Gastrocnemius medialis (tissue), 4 donors: ENCODE data around the gene PDXK. TPM values are rescaled to one million over a fixed set of nuclear protein-coding genes. Genes with fewer than 3 reads are reported as not detected.

Experiments
- ATAC-seq, 2 donors: fragments of 150-250 bp; one replicate each; pipeline ENCODE4 v1.9.1; 2016
- DNase-seq, 2 donors: peaks; one replicate each; pipeline ENCODE4 v3.0.0-alpha.2; 2019
- H3K27ac ChIP-seq, 4 donors: fragments of 200-600 bp; sonication (generic); 1 replicate in 1 of 4; 2 replicates in 3 of 4; pipeline ENCODE4 v1.5.1; 2016 to 2018; ENCODE audit warnings: mild to moderate bottlenecking in 2 of 4, moderate library complexity in 1 of 4
- H3K27me3 ChIP-seq, 3 donors: fragments of 200-600 bp; sonication (generic) in 2 of 3; 1 replicate in 1 of 3; 2 replicates in 2 of 3; pipeline versions ENCODE4 v1.5.1 to v1.6.0; 2016 to 2019; ENCODE audit warnings: mild to moderate bottlenecking in 1 of 3, moderate library complexity in 1 of 3
- H3K36me3 ChIP-seq, 2 donors: fragments of 200-600 bp; sonication (generic) in 1 of 2; one replicate each; pipeline ENCODE4 v1.5.1; 2017 to 2018
- H3K4me1 ChIP-seq, 2 donors: fragments of 200-600 bp; sonication (generic) in 1 of 2; one replicate each; pipeline ENCODE4 v1.5.1; 2016 to 2017; ENCODE audit warnings: mild to moderate bottlenecking in 2 of 2
- H3K4me3 ChIP-seq, 4 donors: fragments of 200-600 bp; sonication (generic) in 3 of 4; 1 replicate in 1 of 4; 2 replicates in 3 of 4; pipeline ENCODE4 v1.5.1; 2016 to 2019; ENCODE audit warnings: mild to moderate bottlenecking in 2 of 4
- H3K9me3 ChIP-seq, 3 donors: fragments of 200-600 bp; sonication (generic) in 2 of 3; 1 replicate in 1 of 3; 2 replicates in 2 of 3; pipeline ENCODE4 v1.5.1; 2016 to 2019
- CTCF ChIP-seq, 5 experiments: fragments of 450-650 bp in 3 of 5; fragments of 200-600 bp in 2 of 5; sonication (generic) in 2 of 5; IDR thresholded peaks in 4 of 5; conservative IDR thresholded peaks in 1 of 5; 1 replicate in 4 of 5; 2 replicates in 1 of 5; pipeline ENCODE4 v1.5.1; 2016 to 2019; ENCODE audit warnings: antibody characterized with exemption in 5 of 5, mild to moderate bottlenecking in 3 of 5, moderate library complexity in 3 of 5
- POLR2A ChIP-seq, 2 donors: fragments of 450-650 bp; IDR thresholded peaks; one replicate each; pipeline ENCODE4 v1.6.1; 2017; ENCODE audit warnings: antibody characterized with exemption in 2 of 2, mild to moderate bottlenecking in 2 of 2, moderate library complexity in 2 of 2
- in situ Hi-C, 4 donors: fragments of 200-750 bp; cut with MboI; loops; one replicate each; pipeline versions ENCODE4 v1.15.0 to v1.8.0; 2017; ENCODE audit warnings: low sequenced_read_pairs in 4 of 4
- intact Hi-C: fragments of 100-400 bp; cut with DNase I; formaldehyde crosslinking; loops from one replicate; pipeline ENCODE4 v1.15.1; 2023; ENCODE audit warnings: low total_unique reads
- total RNA-seq, 4 donors: library from RNA; depleted of rRNA; stranded (reverse); fragments of >200 nt; gene quantifications; one replicate each; pipeline versions ENCODE4 v1.1.0 to v1.2.3, GENCODE V29; 2016

Gene PDXK
- total RNA-seq, 4 donors from 2014 or later: 12.4 to 39.2 (median 21.9) TPM

GRCh38 chr21:43811262-43812105 lies 92.6 kb downstream of the PDXK start:
- DNase-seq (no peak), ATAC-seq (peak; percentile 9 to 21)
- TF ChIP-seq POLR2A (IDR thresholded peaks at IDR 0.05) (no peak), CTCF (IDR thresholded peaks at IDR 0.05 in 4 of 5, conservative IDR thresholded peaks at IDR 0.05 in 1 of 5) (no peak)
- Histone ChIP-seq H3K4me1 (peaks cover 21% of the 10 kb centered on the region in 2 donors), H3K4me3 (peak overlapping the region in 3 of 4 donors; percentile 11 to 25 (median 24)), H3K27me3 (no peaks in the 10 kb centered on the region), H3K36me3 (no peaks in the 10 kb centered on the region), H3K9me3 (no peaks in the 10 kb centered on the region), H3K27ac (peak overlapping the region; percentile 9 to 65 (median 50))
- in situ Hi-C loops (loop anchor here in 1 of 4 donors (25.0 kb wide), 1 partner anchor 99 kb away; the partner anchor contains the start of gene PDXK), intact Hi-C loops (loop anchor here (1.0 to 5.0 kb wide), 4 partner anchors 15 to 164 kb away; partner anchors contain the start of gene AGPAT3)

Other genes with a start within 250 kb of the PDXK start
- gene HSF2BP, start 59.6 kb upstream of the PDXK start, total RNA-seq: under 1 TPM in 1 of 4 donors, not detected in 3; 0.63 TPM
- gene RRP1B, start 59.6 kb upstream of the PDXK start, total RNA-seq: 10 to 100 TPM; 12.5 to 24.7 (median 18.9) TPM
- 1 to 10 TPM; 1.3 to 5.9 (median 5.2) TPM for gene CSTB, start 57.2 kb downstream of the PDXK start, total RNA-seq
- 10 to 100 TPM; 17.5 to 32.0 (median 25.1) TPM for gene RRP1, start 70.4 kb downstream of the PDXK start, total RNA-seq
- gene AGPAT3, start 146.1 kb downstream of the PDXK start, total RNA-seq: 100 to 1,000 TPM in 1 of 4 donors, 10 to 100 TPM in 3; 44.2 to 102 (median 59.3) TPM